H9 (cell line): ENCODE measurements around the gene STXBP5L. TPM values are rescaled to one million over a fixed set of nuclear protein-coding genes. Genes with fewer than 3 reads are reported as not detected.

Source experiments
- DNase-seq: peaks from one replicate; pipeline ENCODE4 v3.0.0-alpha.2; 2017
- H2AFZ ChIP-seq: one replicate; pipeline ENCODE4 v1.6.1; 2013; ENCODE audit warnings: mild to moderate bottlenecking, low read length, control low read depth, moderate library complexity
- H2AK5ac ChIP-seq: 2 replicates; pipeline ENCODE4 v1.6.1; 2013; ENCODE audit warnings: low read length, control low read depth, mixed read lengths; ENCODE audit not compliant: insufficient read length
- H2BK120ac ChIP-seq: one replicate; pipeline ENCODE4 v1.6.1; 2013; ENCODE audit warnings: low read depth, mild to moderate bottlenecking, low read length, control low read depth, inconsistent platforms; ENCODE audit not compliant: poor library complexity, severe bottlenecking
- H2BK12ac ChIP-seq: 2 replicates; pipeline ENCODE4 v1.6.1; 2013; ENCODE audit warnings: low read length, control low read depth, mixed read lengths, low read depth; ENCODE audit not compliant: insufficient read length
- H2BK15ac ChIP-seq: 2 replicates; pipeline ENCODE4 v1.6.1; 2013; ENCODE audit warnings: low read depth, low read length, control low read depth
- H2BK20ac ChIP-seq: one replicate; pipeline ENCODE4 v1.6.1; 2013; ENCODE audit warnings: low read depth, mild to moderate bottlenecking, low read length, control low read depth, inconsistent platforms; ENCODE audit not compliant: poor library complexity, severe bottlenecking
- H2BK5ac ChIP-seq: 2 replicates; pipeline ENCODE4 v1.6.1; 2013; ENCODE audit warnings: low read length, control low read depth, mixed read lengths; ENCODE audit not compliant: insufficient read length
- H3K14ac ChIP-seq: 2 replicates; pipeline ENCODE4 v1.6.1; 2013; ENCODE audit warnings: low read length, control low read depth; ENCODE audit not compliant: insufficient read depth
- H3K18ac ChIP-seq: 2 replicates; pipeline ENCODE4 v1.6.1; 2013; ENCODE audit warnings: low read depth, mild to moderate bottlenecking, mixed read lengths, low read length, control low read depth; ENCODE audit not compliant: insufficient read length
- H3K23ac ChIP-seq: 2 replicates; pipeline ENCODE4 v1.6.1; 2013; ENCODE audit warnings: low read length, control low read depth, mixed read lengths, low read depth; ENCODE audit not compliant: insufficient read length
- H3K23me2 ChIP-seq: 2 replicates; pipeline ENCODE4 v1.6.1; 2013; ENCODE audit warnings: low read depth, mild to moderate bottlenecking, mixed read lengths, low read length, control low read depth; ENCODE audit not compliant: insufficient read length, poor library complexity, severe bottlenecking
- H3K27ac ChIP-seq: 2 replicates; pipeline ENCODE4 v1.5.1; 2013; ENCODE audit warnings: low read length, control low read depth, mixed read lengths, low read depth; ENCODE audit not compliant: insufficient read length
- H3K27me3 ChIP-seq: 2 replicates; pipeline ENCODE4 v1.6.1; 2013; ENCODE audit warnings: low read length, control low read depth, inconsistent platforms; ENCODE audit not compliant: insufficient read depth
- H3K4ac ChIP-seq: 2 replicates; pipeline ENCODE4 v1.6.1; 2013; ENCODE audit warnings: low read depth, mild to moderate bottlenecking, control low read depth, inconsistent platforms, low read length, moderate library complexity
- H3K4me1 ChIP-seq: 2 replicates; pipeline ENCODE4 v1.6.1; 2013; ENCODE audit warnings: low read length, control low read depth, inconsistent platforms; ENCODE audit not compliant: insufficient read depth
- H3K4me2 ChIP-seq: 2 replicates; pipeline ENCODE4 v1.6.1; 2013; ENCODE audit warnings: low read length, control low read depth, mixed read lengths; ENCODE audit not compliant: insufficient read length, insufficient read depth
- H3K56ac ChIP-seq: 2 replicates; pipeline ENCODE4 v1.6.1; 2013; ENCODE audit warnings: low read depth, mild to moderate bottlenecking, mixed read lengths, low read length, control low read depth; ENCODE audit not compliant: insufficient read length
- H3K79me1 ChIP-seq: 2 replicates; pipeline ENCODE4 v1.6.1; 2013; ENCODE audit warnings: low read depth, mild to moderate bottlenecking, moderate library complexity, low read length, control low read depth, inconsistent platforms; ENCODE audit not compliant: insufficient read depth, poor library complexity, severe bottlenecking
- H3K79me2 ChIP-seq: 2 replicates; pipeline ENCODE4 v1.6.1; 2013; ENCODE audit warnings: low read length, control low read depth, inconsistent platforms; ENCODE audit not compliant: insufficient read depth
- H3K9ac ChIP-seq: 2 replicates; pipeline ENCODE4 v1.6.1; 2013; ENCODE audit warnings: low read length, control low read depth, mixed read lengths; ENCODE audit not compliant: insufficient read length; ENCODE audit errors: extremely low read depth
- H3K9me3 ChIP-seq: one replicate; pipeline ENCODE4 v1.6.1; 2013; ENCODE audit warnings: low read depth, low read length, inconsistent platforms; ENCODE audit not compliant: control insufficient read depth
- H3T11ph ChIP-seq: one replicate; pipeline ENCODE4 v1.6.1; 2013; ENCODE audit warnings: mild to moderate bottlenecking, low read length, control low read depth, inconsistent platforms
- H4K20me1 ChIP-seq: one replicate; pipeline ENCODE4 v1.6.1; 2013; ENCODE audit not compliant: control insufficient read depth, insufficient read length, insufficient read depth
- H4K5ac ChIP-seq: 2 replicates; pipeline ENCODE4 v1.6.1; 2013; ENCODE audit warnings: low read depth, mild to moderate bottlenecking, mixed read lengths, low read length, control low read depth; ENCODE audit not compliant: insufficient read length
- H4K8ac ChIP-seq: replicated peaks from 2 replicates; pipeline ENCODE4 v1.6.1; 2013; ENCODE audit warnings: low read length, control low read depth, mixed read lengths, low read depth; ENCODE audit not compliant: insufficient read length
- H4K91ac ChIP-seq: 2 replicates; pipeline ENCODE4 v1.6.1; 2013; ENCODE audit warnings: low read depth, mild to moderate bottlenecking, moderate library complexity, mixed read lengths, low read length, control low read depth; ENCODE audit not compliant: insufficient read length
- H3K27ac Mint-ChIP-seq, 3 experiments: 2 replicates in 2 of 3; 3 replicates in 1 of 3; pipeline ENCODE4 v1.8.0; 2020 to 2021; ENCODE audit warnings: mixed read lengths in 3 of 3, mild to moderate bottlenecking in 1 of 3, moderate library complexity in 1 of 3
- H3K27me3 Mint-ChIP-seq: 2 replicates; pipeline ENCODE4 v1.8.0; 2021; ENCODE audit warnings: low read depth, mild to moderate bottlenecking, moderate library complexity, mixed read lengths
- H3K36me3 Mint-ChIP-seq, 3 experiments: 2 replicates in 2 of 3; 3 replicates in 1 of 3; pipeline ENCODE4 v1.8.0; 2020 to 2021; ENCODE audit warnings: low read depth in 3 of 3, mixed read lengths in 3 of 3; ENCODE audit not compliant: insufficient read depth in 1 of 3
- H3K4me1 Mint-ChIP-seq, 2 experiments: 2 replicates each; pipeline ENCODE4 v1.8.0; 2020; ENCODE audit warnings: mixed read lengths in 2 of 2
- H3K4me3 Mint-ChIP-seq, 2 experiments: 2 replicates in 1 of 2; 3 replicates in 1 of 2; pipeline ENCODE4 v1.8.0; 2020 to 2021; ENCODE audit warnings: mild to moderate bottlenecking in 2 of 2, mixed read lengths in 2 of 2, moderate library complexity in 1 of 2
- H3K9me3 Mint-ChIP-seq, 2 experiments: 2 replicates in 1 of 2; 3 replicates in 1 of 2; pipeline ENCODE4 v1.8.0; 2020; ENCODE audit warnings: mild to moderate bottlenecking in 2 of 2, mixed read lengths in 2 of 2, moderate library complexity in 1 of 2
- WGBS: extraction: QIAGEN DNeasy Blood & Tissue Kit; methylation state at CpG from one replicate; pipeline ENCODE4 v1.1.7; 2013; ENCODE audit warnings: missing lambda C conversion rate, low lambda C conversion rate, mixed read lengths; ENCODE audit not compliant: insufficient read length; ENCODE audit errors: extremely low coverage; 5-methylcytosine and 5-hydroxymethylcytosine counted together
- total RNA-seq: library from RNA; stranded (reverse); gene quantifications from 2 replicates; pipeline ENCODE4 v1.2.1, GENCODE V29; 2021
- TF ChIP-seq, protein P1 (sequence below): fragments of 200-600 bp; sonication (generic); conservative IDR thresholded peaks from 3 replicates; pipeline ENCODE4 v1.8.0; 2021; ENCODE audit warnings: antibody characterized with exemption, mild to moderate bottlenecking

Gene STXBP5L
- total RNA-seq, 1 experiment from 2014 or later, result 4.7 TPM

GRCh38 chr3:121414924-121415323 lies 506.9 kb downstream of the STXBP5L start:
- H3K27me3 Mint-ChIP-seq, result no peaks in the 10 kb centered on the region

More at GRCh38 chr3:121414924-121415323, 506.9 kb downstream of the STXBP5L start:
- H4K91ac ChIP-seq, result no peak overlapping the region
- H2BK12ac ChIP-seq, result no peak overlapping the region
- H3K9me3 ChIP-seq, result no peaks in the 10 kb centered on the region
- H4K8ac ChIP-seq, result no peak overlapping the region
- no peak overlapping the region for H2BK20ac ChIP-seq
- no peaks in the 10 kb centered on the region for H3K9me3 Mint-ChIP-seq
- H3K79me1 ChIP-seq, result no peaks in the 10 kb centered on the region
- no peaks in the 10 kb centered on the region for H3K4me1 ChIP-seq
- H3K14ac ChIP-seq, result no peak overlapping the region
- no peaks in the 10 kb centered on the region for H3K79me2 ChIP-seq
- no peaks in the 10 kb centered on the region for H3K23me2 ChIP-seq
- TF ChIP-seq, protein P1, sequence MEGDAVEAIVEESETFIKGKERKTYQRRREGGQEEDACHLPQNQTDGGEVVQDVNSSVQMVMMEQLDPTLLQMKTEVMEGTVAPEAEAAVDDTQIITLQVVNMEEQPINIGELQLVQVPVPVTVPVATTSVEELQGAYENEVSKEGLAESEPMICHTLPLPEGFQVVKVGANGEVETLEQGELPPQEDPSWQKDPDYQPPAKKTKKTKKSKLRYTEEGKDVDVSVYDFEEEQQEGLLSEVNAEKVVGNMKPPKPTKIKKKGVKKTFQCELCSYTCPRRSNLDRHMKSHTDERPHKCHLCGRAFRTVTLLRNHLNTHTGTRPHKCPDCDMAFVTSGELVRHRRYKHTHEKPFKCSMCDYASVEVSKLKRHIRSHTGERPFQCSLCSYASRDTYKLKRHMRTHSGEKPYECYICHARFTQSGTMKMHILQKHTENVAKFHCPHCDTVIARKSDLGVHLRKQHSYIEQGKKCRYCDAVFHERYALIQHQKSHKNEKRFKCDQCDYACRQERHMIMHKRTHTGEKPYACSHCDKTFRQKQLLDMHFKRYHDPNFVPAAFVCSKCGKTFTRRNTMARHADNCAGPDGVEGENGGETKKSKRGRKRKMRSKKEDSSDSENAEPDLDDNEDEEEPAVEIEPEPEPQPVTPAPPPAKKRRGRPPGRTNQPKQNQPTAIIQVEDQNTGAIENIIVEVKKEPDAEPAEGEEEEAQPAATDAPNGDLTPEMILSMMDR, result no peak
- H3K4me1 Mint-ChIP-seq, result no peaks in the 10 kb centered on the region
- H3K27ac ChIP-seq, result no peak overlapping the region
- H3K27me3 ChIP-seq, result no peaks in the 10 kb centered on the region
- H3K18ac ChIP-seq, result no peak overlapping the region
- H4K5ac ChIP-seq, result no peak overlapping the region
- H2AK5ac ChIP-seq, result no peak overlapping the region
- no peaks in the 10 kb centered on the region for H3K36me3 Mint-ChIP-seq
- no peak overlapping the region for H2AFZ ChIP-seq
- WGBS, result no CpG with 5 or more reads among the region's 2 CpGs
- H3K9ac ChIP-seq, result no peak overlapping the region
- no peak overlapping the region for H2BK120ac ChIP-seq
- H3K27ac Mint-ChIP-seq, result no peak overlapping the region
- H4K20me1 ChIP-seq, result no peaks in the 10 kb centered on the region
- no peak overlapping the region for H2BK5ac ChIP-seq
- no peak overlapping the region for H3K23ac ChIP-seq
- H3T11ph ChIP-seq, result no peak overlapping the region
- DNase-seq, result no peak
- no peak overlapping the region for H3K4me2 ChIP-seq
- H3K56ac ChIP-seq, result no peak overlapping the region
- no peak overlapping the region for H3K4ac ChIP-seq
- H3K4me3 Mint-ChIP-seq, result no peak overlapping the region
- H2BK15ac ChIP-seq, result no peak overlapping the region
